ENCODE measurements around the gene STUB1.

Gene STUB1

DNA sequence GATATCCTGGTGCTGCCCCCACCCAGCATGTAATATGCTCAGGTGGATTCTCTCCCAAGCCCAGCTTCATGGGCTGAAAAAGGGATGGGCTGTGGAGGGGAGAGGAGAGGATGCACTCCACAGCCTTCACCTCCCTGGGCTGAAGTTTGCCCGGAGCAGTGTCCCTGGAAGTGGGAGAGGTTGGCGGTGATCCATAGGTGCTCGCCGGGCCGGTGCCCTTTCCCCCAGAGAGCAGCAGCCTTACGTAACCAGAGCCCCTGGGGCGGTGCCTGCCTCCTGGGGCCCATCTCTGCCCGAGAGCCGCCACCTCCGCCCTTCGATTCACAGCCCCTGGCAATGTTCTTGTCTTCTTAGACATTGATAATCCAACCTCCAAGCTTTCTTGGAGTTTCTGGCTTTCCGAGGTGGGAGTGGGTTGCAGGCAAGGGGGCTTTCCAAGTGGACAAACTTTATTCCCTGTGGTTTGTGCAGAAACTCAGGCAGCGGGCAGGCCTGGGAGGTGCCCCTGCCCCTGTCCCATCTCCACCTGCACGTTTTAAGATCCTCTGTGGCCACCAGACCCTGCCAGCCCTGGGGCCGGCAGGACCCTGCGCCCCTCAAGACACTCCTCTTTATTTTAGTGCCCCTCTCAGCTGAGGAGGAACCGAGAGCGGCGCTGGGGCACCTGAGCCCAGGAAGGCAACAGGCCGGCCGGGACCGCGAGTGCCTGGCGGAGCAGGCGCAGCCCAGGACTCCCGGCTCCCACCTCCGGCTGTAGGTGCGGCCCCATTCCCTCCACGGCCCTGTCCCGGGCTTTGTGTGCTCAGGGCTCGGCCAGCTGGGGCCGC lies 34.1 kb upstream of the STUB1 start:
- DNase-seq: no peak

GRCh38 chr16:646679-647172 lies 33.5 kb upstream of the STUB1 start:
- no peak for DNase-seq

GRCh38 chr16:647173-647902 lies 32.9 kb upstream of the STUB1 start:
- no peak for DNase-seq

DNA sequence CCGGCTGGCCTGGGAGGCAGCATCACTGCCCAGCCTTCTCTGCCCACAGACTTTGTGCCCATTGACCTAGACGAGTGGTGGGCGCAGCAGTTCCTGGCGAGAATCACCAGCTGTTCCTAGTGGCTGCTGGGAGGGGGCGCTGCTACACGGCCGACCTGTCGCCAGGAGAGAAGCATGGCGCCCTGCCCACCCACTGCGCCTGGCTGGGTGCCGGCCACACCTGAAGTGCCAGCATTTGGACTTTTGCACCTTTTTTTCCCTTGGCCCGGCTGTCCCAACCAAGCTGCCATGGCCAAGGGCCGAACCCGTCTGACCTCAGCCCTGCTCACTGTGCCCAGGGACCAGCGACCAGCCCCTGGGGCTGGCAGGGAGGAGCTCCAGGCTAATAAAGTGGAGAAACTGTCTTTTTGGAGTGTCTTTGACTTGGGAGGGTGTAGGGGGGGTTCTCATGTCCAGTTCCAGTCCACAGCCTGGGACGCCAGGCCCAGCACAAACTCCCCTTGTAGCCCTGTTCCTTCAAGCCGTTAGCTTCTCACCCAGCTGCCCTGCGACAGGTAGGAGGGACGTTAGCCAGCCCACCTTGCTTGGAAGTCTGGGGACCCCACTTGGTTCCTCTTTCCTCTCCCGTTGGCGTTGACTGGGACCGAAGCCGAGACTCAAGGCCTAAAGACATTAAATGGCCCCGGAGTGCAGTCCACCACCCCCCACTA lies 32.0 kb upstream of the STUB1 start:
- DNase-seq: no peak

- peak; percentile 55 for DNase-seq
Measured at GRCh38 chr16:648781-649589, 31.2 kb upstream of the STUB1 start, which contains the start of gene WDR90. Gene WDR90, plus strand, starts transcription at chr16:649365. Its CDS starts 52 bp downstream, at chr16:649417.

DNA sequence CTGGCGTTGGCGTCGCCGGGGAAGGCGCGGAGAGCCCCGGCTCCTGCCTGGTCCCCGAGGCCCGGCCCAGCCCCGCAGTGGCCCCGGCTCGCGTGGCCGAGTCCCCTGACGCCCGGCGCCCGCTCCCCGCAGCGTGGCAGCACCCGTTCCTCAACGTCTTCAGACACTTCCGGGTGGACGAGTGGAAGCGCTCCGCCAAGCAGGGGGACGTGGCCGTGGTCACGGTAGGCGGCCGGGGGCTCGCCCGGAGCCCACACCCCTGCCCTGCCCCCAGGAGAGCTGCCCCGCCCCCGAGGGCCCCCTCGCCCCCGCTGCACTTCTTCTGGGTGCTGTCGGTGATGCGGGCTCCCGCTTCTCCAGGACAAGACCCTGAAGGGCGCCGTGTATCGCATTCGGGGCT lies 30.6 kb upstream of the STUB1 start:
- DNase-seq: no peak

GRCh38 chr16:651844-652243 lies 28.4 kb upstream of the STUB1 start:
- no peak for DNase-seq

DNA sequence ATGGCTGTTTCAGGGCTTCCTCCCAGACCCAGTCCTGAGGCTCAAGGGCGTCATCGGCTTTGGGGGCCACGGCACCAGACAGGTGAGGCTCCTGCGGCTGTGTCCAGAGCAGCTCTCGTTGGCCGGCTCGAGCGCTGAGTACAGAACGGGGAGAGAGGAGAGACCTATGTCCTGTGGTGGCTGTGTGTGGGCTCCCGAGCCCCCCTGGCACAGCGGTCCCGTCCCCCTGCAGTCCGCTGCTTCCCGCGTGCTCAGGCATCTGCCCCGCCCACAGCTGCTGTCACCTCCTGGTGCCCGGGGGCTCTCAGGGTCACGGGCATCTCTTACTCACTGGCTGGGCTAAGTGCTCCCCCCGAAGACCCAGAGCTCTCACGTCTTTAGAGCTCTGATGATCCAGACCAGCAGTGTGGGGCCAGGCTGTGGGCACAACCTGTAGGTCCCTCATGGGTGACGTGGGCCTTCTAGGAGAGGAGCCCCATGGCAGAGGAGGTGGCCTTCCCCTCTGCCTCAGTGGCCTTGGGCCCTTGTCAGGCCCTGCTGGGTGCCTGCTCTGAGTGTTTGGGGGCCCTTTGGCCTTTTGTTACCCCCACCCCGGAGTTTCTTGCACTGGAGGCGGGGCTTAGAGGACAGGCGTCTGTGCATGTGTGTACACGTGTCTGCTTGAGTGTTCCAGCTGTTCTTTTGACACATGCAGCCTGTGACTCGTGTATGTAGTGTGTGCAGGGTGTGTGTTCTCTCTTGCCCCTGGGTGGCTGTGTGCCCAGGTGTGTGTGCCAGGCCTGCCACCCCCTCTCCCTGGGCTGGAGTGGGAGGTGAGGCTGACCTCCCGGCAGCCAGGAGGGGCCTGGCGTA lies 27.5 kb upstream of the STUB1 start:
- DNase-seq: no peak

- DNase-seq: no peak
Measured at GRCh38 chr16:654034-654433, 26.2 kb upstream of the STUB1 start.

GRCh38 chr16:657487-657886 lies 22.7 kb upstream of the STUB1 start:
- no peak for DNase-seq

DNA sequence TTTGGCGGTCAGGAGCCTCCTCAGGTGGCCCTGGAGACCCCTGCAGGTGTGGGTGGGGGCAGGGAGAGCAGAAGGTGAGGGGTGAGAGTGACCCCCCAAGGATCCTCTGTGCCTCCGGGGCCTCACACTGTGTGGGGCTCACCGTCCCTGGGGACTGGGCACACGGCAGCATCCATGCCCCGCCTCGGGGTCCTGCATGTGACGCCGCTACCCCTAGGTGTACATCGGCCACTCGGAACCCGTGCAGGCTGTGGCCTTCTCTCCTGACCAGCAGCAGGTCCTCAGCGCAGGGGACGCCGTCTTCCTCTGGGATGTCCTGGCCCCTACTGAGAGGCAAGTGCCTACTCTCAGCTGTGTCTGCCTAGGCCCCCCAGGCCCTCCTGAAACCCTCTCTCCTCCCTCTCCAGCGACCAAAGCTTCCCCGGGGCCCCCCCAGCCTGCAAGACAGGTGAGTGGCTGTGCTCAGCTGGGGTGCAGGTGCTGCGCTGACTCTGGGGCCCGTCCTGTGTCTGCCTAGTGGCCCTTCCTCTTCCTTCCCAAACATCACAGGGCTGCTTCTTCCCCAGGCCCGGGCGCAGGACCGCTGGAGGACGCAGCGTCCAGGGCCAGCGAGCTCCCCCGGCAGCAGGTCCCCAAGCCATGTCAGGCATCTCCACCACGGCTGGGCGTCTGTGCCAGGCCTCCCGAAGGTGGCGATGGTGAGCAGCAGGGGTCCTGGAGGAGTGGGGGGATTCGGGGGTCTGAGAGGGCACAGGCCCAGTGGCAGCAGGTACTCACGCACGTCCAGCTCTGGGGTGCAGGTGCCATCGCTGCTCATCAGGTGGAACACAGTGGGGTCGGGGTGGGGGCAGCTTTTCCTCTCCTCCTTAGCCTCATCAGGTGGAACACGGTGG lies 21.3 kb upstream of the STUB1 start:
- no peak for DNase-seq

DNA sequence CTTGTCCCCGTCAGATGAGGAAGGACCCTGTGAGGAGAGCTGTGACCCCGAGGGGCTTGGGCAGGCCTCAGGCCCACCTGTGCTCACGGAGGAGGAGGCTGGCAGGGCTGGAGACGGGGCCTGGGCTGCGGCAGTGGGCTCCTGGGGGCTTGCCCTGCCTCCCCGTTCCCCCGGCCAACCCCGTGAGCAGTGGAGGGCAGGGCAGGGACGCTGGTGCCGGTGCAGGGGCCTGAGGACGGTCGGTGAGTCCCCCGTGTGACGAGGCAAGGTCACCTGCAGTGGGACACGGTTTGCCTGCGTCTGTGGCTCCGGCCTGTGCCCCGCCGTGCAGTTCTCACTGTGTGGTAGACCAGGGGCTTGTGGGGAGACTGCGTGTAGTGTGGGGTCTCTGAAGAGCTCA lies 20.6 kb upstream of the STUB1 start:
- DNase-seq: no peak

DNA sequence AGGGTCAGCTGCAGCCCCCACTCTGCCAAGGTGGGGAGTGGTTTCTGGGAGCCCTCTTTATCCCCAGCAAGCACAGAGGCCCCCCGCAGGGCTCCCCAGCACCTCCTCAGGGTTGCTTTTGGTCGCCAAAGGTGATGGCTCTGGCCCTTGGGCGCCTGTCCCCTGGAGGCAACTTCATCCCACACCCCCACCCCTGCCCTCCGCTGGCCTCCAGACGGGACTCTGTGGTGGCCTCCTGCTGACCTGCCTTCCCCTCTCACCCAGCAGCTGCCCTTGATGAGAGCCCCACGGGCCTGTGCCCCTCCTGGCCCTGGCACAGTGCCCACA lies 20.1 kb upstream of the STUB1 start:
- DNase-seq: no peak

GRCh38 chr16:660459-661183 lies 19.6 kb upstream of the STUB1 start:
- no peak for DNase-seq

DNA sequence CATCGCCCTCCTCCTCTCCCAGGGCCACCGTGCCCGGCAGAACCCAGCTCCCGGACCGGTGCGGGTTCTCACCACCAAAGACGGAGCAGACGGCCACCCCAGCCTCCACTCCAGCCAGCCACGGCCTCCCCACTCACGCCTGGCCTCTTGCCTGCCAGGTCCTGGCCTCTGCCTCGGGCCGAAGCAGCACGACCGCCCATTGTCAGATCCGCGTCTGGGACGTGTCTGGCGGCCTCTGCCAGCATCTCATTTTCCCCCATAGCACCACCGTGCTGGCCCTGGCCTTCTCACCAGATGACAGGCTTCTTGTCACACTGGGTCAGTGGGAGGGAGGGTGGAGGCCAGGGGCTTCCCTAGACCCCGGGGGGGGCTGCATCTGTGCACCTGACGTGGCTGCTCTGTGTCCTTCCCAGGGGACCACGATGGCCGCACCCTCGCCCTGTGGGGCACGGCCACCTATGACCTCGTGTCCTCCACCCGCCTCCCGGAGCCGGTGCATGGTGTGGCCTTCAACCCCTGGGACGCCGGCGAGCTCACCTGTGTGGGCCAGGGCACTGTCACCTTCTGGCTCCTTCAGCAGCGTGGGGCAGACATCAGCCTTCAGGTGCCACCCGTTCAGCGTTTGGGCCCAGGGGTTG lies 18.9 kb upstream of the STUB1 start:
- DNase-seq: no peak

DNA sequence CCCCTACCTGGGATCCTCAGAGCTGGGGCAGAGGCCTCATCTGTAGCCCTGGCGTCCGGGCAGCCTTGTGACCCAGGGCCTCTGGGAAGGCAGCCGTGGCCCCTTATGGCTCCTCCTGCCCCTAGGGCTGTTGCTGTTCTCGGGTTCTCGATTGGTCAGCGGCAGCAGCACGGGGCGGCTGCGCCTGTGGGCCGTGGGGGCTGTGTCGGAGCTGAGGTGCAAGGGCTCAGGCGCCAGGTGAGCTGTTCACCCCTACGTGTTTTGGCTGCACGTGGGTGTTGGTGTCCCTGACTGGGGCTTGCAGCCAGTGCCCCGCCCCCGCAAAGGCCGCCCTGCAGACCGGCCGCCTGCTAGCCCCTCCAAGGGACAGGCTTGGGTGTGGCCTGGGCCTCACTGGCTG lies 18.1 kb upstream of the STUB1 start:
- no peak for DNase-seq

GRCh38 chr16:662597-662996 lies 17.6 kb upstream of the STUB1 start:
- DNase-seq: no peak

DNA sequence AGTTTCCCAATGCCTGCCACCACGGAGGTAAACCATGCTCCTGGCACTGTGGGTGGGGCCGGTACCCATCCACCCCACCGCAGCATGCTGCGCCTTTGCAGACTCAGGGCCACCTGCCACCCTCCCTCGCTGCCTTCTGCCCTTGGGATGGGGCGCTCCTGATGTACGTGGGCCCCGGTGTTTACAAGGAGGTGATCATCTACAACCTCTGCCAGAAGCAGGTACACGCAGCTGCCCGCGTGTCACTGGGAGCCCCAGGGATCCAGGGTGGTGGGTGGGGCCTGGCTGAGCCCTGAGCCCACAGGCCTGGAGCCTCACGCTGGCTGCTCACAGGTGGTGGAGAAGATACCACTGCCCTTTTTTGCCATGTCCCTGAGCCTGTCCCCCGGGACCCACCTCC lies 13.6 kb upstream of the STUB1 start:
- no peak for DNase-seq

- no peak for DNase-seq
Measured at GRCh38 chr16:667113-667779, 13.0 kb upstream of the STUB1 start.
